HG03095 (cell line): ENCODE results near the gene PRG2.
"Not testable (repeated sequence)": the region's sequence is repeated elsewhere in the genome, so short reads cannot be mapped to it uniquely, and the experiment has no call there.

ENCODE experiments used
- ATAC-seq: cut with Tn5 transposase; IDR thresholded peaks from one replicate; pipeline ENCODE4 v1.9.1; 2021; ENCODE audit warnings: moderate library complexity; ENCODE audit not compliant: unreplicated experiment

The PRG2 gene

GRCh38 chr11:57370251-57370650, 20.2 kb downstream of the PRG2 start:
- no peak for ATAC-seq

GRCh38 chr11:57368845-57369232, 21.6 kb downstream of the PRG2 start:
- ATAC-seq, result no peak

GRCh38 chr11:57368106-57368844, 22.2 kb downstream of the PRG2 start:
- ATAC-seq, result no peak

DNA sequence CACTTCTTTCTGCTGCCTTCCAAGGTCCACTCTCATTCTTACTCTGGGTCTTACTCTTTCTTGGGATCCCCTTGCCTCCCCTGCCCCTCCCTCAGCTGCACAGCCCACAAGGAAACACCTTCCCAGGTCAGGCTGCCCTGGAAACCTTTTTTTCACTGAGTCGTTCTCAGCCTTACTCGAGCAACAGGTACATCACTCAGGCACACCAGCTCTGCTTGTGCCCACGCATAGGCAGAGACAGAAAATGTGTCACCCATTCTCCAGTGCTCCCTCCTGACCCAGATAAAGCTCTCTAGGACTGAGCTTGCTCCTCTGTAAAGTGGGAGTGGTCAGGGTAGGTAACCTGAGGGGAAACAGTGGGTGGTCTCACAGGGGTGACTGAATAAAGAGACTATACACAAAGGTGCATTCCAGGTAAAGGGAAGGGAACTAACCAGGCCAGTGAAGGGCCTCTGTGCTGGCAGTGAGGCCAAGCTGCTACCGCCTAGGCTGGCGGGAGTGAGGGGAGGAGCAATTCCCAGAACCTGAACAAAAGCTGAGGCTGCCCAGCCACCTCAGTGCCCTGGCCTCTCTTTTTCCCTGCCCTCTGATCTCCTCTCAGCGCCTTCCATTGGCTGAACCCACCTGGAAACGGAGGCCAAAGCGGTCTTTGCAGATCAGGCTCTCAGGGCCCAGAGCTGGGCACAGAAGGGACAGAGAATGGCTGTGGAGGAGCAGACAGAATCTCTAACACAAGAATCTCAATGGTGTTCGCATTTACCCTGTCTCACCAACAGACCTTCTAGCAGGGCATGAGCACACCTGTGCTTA, 25.4 kb downstream of the PRG2 start:
- no peak for ATAC-seq

DNA sequence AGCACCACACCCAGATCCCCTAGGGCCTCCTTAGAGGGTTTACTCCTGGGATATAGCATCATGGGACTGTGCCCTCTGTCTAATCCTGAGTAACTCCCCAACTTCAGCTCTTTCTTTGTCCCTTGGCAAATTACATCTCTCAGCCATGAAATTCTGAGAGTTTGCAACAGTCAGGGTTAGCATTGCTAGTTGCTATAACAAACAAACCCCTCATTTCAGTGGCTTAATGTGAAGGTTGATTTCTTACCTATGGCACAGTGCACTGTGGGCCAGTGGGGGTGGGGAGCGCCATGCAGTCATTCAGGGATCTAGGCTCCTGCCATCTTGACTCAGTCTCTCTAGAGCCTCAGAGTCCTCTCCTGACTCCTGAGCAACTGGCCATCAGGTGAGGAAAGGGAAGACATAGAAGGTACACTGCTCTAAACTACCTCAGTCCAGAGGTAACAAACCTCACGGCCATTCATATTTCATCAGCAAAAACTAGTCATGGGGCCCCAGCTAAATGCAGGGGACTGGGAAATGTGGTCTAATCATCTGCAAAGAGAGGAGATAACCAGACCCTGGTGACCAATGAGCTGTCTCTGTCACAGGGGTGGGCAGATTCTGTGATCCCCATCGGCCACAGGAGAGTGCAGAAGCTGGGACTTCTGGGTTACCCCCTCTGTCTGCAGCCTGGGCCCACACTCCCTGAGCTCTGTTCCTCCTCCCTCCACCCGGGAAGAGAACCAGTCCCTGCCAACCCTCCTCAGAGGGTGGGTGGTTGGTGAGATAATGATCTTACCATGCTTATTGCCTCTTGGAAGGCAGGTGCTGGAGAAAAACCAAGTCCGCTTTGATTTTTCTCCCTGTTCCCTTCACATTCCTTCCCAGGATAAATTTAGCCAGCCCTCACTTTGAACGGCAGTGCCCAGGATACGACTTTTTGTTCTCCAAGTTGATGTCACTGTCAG, 27.0 kb downstream of the PRG2 start:
- no peak for ATAC-seq

- no peak for ATAC-seq
Observed at GRCh38 chr11:57361926-57362325, 28.5 kb downstream of the PRG2 start.

DNA sequence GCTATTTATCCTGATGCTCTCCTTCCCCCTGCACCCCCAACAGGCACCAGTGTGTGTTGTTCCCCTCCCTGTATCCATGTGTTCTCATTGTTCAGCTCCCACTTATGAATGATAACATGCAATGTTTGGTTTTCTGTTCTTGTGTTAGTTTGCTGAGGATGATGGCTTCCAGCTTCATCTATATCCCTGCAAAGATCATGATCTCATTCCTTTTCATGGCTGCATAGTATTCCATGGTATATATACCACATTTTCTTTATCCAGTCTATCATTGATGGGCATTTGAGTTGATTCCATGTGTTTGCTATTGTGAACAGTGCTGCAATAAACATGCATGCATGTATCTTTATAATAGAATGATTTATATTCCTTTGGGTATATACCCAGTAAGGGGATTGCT, 29.0 kb downstream of the PRG2 start:
- ATAC-seq, result not testable (repeated sequence)

- ATAC-seq, result no peak
Observed at GRCh38 chr11:57360991-57361390, 29.5 kb downstream of the PRG2 start.

GRCh38 chr11:57359896-57360690, 30.4 kb downstream of the PRG2 start:
- ATAC-seq, result no peak

- no peak for ATAC-seq
Observed at GRCh38 chr11:57359396-57359795, 31.1 kb downstream of the PRG2 start.

GRCh38 chr11:57358991-57359390, 31.5 kb downstream of the PRG2 start:
- ATAC-seq, result no peak

DNA sequence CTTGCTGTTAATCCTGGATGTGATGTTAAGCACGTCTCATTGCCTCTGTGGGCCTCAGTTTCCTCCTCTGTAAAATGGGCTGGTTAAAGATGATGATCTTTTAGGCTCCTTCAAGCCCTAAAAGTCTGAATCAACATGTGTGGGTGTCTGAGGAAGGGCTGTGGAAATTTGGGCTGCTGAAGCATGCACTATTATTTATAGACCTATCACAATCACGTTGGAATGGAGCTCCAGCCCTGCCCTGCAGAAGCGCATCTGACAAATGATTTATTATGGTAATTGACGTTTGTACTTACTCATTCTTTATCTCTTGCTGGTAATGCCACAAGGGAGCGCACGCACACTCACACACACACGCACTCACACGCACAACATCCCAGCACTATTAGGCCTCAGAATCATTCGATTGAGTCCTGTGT, 31.9 kb downstream of the PRG2 start:
- no peak for ATAC-seq

- ATAC-seq, result no peak
Observed at GRCh38 chr11:57357856-57358255, 32.6 kb downstream of the PRG2 start.

- no peak for ATAC-seq
Observed at GRCh38 chr11:57357310-57357709, 33.1 kb downstream of the PRG2 start.

DNA sequence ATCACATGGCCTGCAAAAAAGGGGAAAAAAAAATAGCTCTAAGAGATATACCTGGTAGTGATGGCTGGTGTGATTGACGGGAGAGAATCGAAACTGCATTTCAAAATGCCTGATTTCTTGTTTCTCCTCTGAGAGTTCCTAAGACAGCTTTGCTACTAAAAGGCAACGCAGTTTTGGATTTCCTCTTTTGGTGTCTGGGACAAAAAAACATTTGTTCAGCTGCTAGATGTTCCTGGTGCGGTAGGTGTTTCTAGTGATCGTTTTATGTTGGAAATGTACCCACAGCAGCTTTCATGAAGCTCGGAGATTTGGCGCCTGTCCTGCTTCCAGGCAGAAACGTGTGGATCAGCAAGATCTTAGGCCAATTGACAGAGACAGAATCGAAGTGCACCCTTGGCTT, 34.2 kb downstream of the PRG2 start:
- no peak for ATAC-seq

GRCh38 chr11:57354699-57355098, 35.8 kb downstream of the PRG2 start:
- ATAC-seq, result no peak

DNA sequence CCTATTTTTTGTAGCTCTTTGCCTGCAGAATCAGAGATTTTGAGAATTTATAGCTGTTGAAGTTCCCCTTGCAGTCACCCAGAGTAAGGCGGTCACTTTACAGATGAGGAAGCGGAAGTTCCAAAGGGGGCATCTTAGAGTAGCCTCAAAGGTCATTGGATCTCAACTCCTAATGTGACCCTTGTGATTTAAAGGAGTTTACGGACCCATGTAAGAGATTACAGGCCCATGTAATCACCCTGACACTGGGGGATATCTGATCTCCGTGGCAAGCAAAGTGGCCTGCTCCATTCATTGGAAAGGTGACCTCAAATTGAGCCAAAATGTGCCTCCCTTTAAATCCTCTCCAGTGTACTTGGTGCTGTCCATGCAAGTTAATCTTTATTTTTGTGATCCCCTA, 36.6 kb downstream of the PRG2 start:
- no peak for ATAC-seq

DNA sequence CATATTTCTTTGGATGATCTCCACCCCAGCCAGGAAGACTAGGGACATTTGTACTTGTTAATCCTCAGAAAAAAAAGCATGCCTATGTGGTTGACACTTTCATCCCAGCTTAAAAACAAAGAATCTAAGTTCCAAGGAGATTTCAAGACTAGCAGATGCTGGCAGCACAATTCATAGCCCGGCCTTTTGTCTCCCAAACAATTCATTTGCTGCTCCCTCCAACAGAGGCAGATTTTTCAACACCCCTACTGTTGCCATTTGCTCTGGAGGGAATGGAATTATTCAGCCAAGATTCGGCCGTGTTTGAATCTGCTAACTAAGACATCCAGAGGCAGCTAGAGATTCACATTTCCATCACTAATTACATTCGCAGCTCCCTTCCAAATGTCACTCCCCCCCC, 37.0 kb downstream of the PRG2 start:
- no peak for ATAC-seq

DNA sequence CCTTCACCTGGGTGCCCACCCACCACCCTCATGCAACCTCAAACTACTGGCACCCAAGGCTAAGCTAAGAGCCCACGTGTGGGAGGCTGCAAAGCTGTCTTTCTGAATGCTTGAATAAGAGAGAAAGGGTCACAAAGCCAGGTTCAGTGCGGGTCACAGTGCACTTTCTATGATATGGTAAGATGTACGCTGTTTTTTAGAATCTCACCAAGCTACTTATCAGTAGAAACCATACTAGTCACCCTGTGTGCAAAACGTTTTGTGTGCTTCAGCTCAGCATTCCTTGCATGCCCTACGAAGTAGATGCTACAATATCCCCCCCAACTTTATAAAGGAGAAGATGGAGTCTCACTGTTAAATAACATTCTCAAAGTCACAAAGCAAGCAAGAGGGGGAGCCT, 37.4 kb downstream of the PRG2 start:
- ATAC-seq, result no peak

- ATAC-seq, result no peak
Observed at GRCh38 chr11:57349491-57350274, 40.8 kb downstream of the PRG2 start.
